Tibial nerve (tissue), 3 donors: ENCODE data around the gene HACE1.

Experiments
- CTCF ChIP-seq, 5 experiments: fragments of 200-600 bp in 3 of 5; fragments of 450-650 bp in 2 of 5; sonication (generic) in 3 of 5; IDR thresholded peaks; one replicate each; pipeline ENCODE4 v1.5.1; 2016 to 2019; ENCODE audit warnings: antibody characterized with exemption in 5 of 5, mild to moderate bottlenecking in 3 of 5, moderate library complexity in 2 of 5
- POLR2A ChIP-seq, 2 donors: fragments of 450-650 bp; IDR thresholded peaks; one replicate each; pipeline ENCODE4 v1.6.1; 2017; ENCODE audit warnings: antibody characterized with exemption in 2 of 2, mild to moderate bottlenecking in 2 of 2, moderate library complexity in 2 of 2

- TF ChIP-seq CTCF (IDR thresholded peaks at IDR 0.05) (no peak), POLR2A (IDR thresholded peaks at IDR 0.05) (no peak)
Observed at GRCh38 chr6:104784884-104785283, 74.8 kb downstream of the HACE1 start.
